A673 (cell line): Measurements from ENCODE around the gene CNNM4. TPM values are rescaled to one million over a fixed set of nuclear protein-coding genes. Genes with fewer than 3 reads are reported as not detected.

Source experiments
- BruUV-seq: library from RNA; stranded (reverse); fragments of 400-500 nt; replicated peaks from 2 replicates; lab custom pipeline; 2021; lab: Mats Ljungman, UMichigan
- CTCF ChIA-PET: fragments of 300-600 bp; sonication (Branson Sonifier 250); formaldehyde crosslinking; loops from one replicate; lab custom pipeline; 2022; ENCODE audit warnings: antibody characterized with exemption; lab: Charles Lee
- POLR2A ChIA-PET: fragments of 300-600 bp; sonication (Branson Sonifier 250); formaldehyde crosslinking; loops from one replicate; lab custom pipeline; 2022; ENCODE audit warnings: antibody characterized with exemption; ENCODE audit not compliant: low non-redundant PET; lab: Charles Lee
- DNase-seq: peaks from one replicate; pipeline ENCODE4 v3.0.0-alpha.2; 2015; ENCODE audit warnings: low spot score
- H3K27ac ChIP-seq: fragments of 200-600 bp; sonication (generic); 2 replicates; pipeline ENCODE4 v1.5.1; 2016; ENCODE audit warnings: mixed run types, low read depth, mild to moderate bottlenecking, mixed read lengths, antibody characterized with exemption, low read length; ENCODE audit not compliant: poor library complexity, severe bottlenecking
- H3K27me3 ChIP-seq: fragments of 200-600 bp; sonication (generic); replicated peaks from 2 replicates; pipeline ENCODE4 v1.6.1; 2017; ENCODE audit warnings: mixed run types, low read depth, mild to moderate bottlenecking, mixed read lengths, antibody characterized with exemption, low read length; ENCODE audit not compliant: insufficient read depth, poor library complexity
- H3K36me3 ChIP-seq: fragments of 200-600 bp; sonication (generic); 2 replicates; pipeline ENCODE4 v1.6.1; 2016; ENCODE audit warnings: mixed run types, mild to moderate bottlenecking, mixed read lengths, antibody characterized with exemption, low read length; ENCODE audit not compliant: insufficient read depth, poor library complexity, severe bottlenecking
- H3K4me1 ChIP-seq: fragments of 200-600 bp; sonication (generic); 2 replicates; pipeline ENCODE4 v1.6.1; 2017; ENCODE audit warnings: mixed run types, mild to moderate bottlenecking, mixed read lengths, antibody characterized with exemption, low read length; ENCODE audit not compliant: insufficient read depth, poor library complexity, severe bottlenecking
- H3K4me3 ChIP-seq: fragments of 200-600 bp; sonication (generic); 2 replicates; pipeline ENCODE4 v1.5.1; 2016; ENCODE audit warnings: low read depth, mixed run types, mild to moderate bottlenecking, mixed read lengths, low read length; ENCODE audit not compliant: poor library complexity, severe bottlenecking
- H3K9me3 ChIP-seq: fragments of 200-600 bp; sonication (generic); 2 replicates; pipeline ENCODE4 v1.6.1; 2016; ENCODE audit warnings: mixed run types, low read depth, mild to moderate bottlenecking, mixed read lengths, antibody characterized with exemption, low read length; ENCODE audit not compliant: poor library complexity, severe bottlenecking
- CTCF ChIP-seq: fragments of 300-800, 200-600 bp; sonication (generic); conservative IDR thresholded peaks from 2 replicates; pipeline ENCODE4 v1.5.1; 2017; ENCODE audit warnings: low read depth, mild to moderate bottlenecking, antibody characterized with exemption, low read length, moderate library complexity, mixed read lengths
- EZH2 ChIP-seq: fragments of 200-600 bp; sonication (generic); IDR thresholded peaks from 2 replicates; pipeline ENCODE4 v1.6.1; 2017; ENCODE audit warnings: borderline replicate concordance, low read depth, mild to moderate bottlenecking, mixed read lengths, antibody characterized with exemption, low read length; ENCODE audit not compliant: poor library complexity, severe bottlenecking
- intact Hi-C: fragments of 100-400 bp; cut with micrococcal nuclease; formaldehyde crosslinking; loops from one replicate; pipeline ENCODE4 v1.10.0; 2022; ENCODE audit not compliant: unreplicated experiment
- total RNA-seq: library from RNA; stranded (reverse); gene quantifications from 2 replicates; pipeline ENCODE4 v1.2.3, GENCODE V29; 2021

Gene CNNM4
- total RNA-seq, 1 experiment from 2014 or later: 16.3 TPM

- TF ChIP-seq EZH2 (no peak), CTCF (no peak)
- Histone ChIP-seq H3K27me3 (no peaks in the 10 kb centered on the region), H3K4me1 (no peaks in the 10 kb centered on the region), H3K4me3 (no peak overlapping the region), H3K36me3 (no peaks in the 10 kb centered on the region), H3K9me3 (no peaks in the 10 kb centered on the region), H3K27ac (peak overlapping the region; percentile 19)
- intact Hi-C loops: no loop called here
- DNase-seq: no peak
- CTCF ChIA-PET: no interaction called here
- POLR2A ChIA-PET: no interaction called here
- no TSS peak for BruUV-seq
These were observed 39.6 kb downstream of the CNNM4 start for GRCh38 chr2:96800061-96801004.

- DNase-seq: peak; percentile 72
- TF ChIP-seq EZH2 (no peak), CTCF (peak; percentile 90)
- intact Hi-C loops: no loop called here
- Histone ChIP-seq H3K27ac (peak overlapping the region; percentile 33), H3K36me3 (no peaks in the 10 kb centered on the region), H3K27me3 (no peaks in the 10 kb centered on the region), H3K4me3 (no peak overlapping the region), H3K4me1 (peaks cover 3% of the 10 kb centered on the region), H3K9me3 (no peaks in the 10 kb centered on the region)
- POLR2A ChIA-PET: no interaction called here
- no TSS peak for BruUV-seq
- CTCF ChIA-PET: no interaction called here
These were observed 40.5 kb downstream of the CNNM4 start for GRCh38 chr2:96801005-96801785.

GRCh38 chr2:96801786-96802595 lies 41.3 kb downstream of the CNNM4 start:
- Histone ChIP-seq H3K4me3 (no peak overlapping the region), H3K36me3 (no peaks in the 10 kb centered on the region), H3K9me3 (no peaks in the 10 kb centered on the region), H3K4me1 (peaks cover 11% of the 10 kb centered on the region), H3K27me3 (no peaks in the 10 kb centered on the region), H3K27ac (peak overlapping the region; percentile 33)
- POLR2A ChIA-PET: no interaction called here
- TF ChIP-seq EZH2 (no peak), CTCF (no peak)
- intact Hi-C loops: no loop called here
- CTCF ChIA-PET: no interaction called here
- TSS peak; percentile 53 for BruUV-seq
- no peak for DNase-seq
